PC-9 (cell line): ENCODE results near the gene ZSWIM8.

Experiments
- CTCF ChIP-seq: fragments of 200-600 bp; sonication (generic); conservative IDR thresholded peaks from 2 replicates; pipeline ENCODE4 v1.6.1; 2017; ENCODE audit warnings: mixed run types, antibody characterized with exemption, mild to moderate bottlenecking, moderate library complexity
- EZH2 ChIP-seq: fragments of 200-600 bp; sonication (generic); IDR thresholded peaks from 2 replicates; pipeline ENCODE4 v1.8.0; 2017; ENCODE audit warnings: antibody characterized with exemption, low read depth

GRCh38 chr10:73773152-73773879 is 12.1 kb upstream of the ZSWIM8 start:
- TF ChIP-seq CTCF (no peak), EZH2 (no peak)
